GOT3 (cell line): ENCODE data around the gene SLC25A29.
"Not testable (repeated sequence)": the region's sequence is repeated elsewhere in the genome, so short reads cannot be mapped to it uniquely, and the experiment has no call there.

ENCODE experiments used
- DNase-seq: peaks from one replicate; lab custom pipeline; 2025; ENCODE audit warnings: mixed read lengths; lab: John Stamatoyannopoulos, UW

The SLC25A29 gene, protein sequence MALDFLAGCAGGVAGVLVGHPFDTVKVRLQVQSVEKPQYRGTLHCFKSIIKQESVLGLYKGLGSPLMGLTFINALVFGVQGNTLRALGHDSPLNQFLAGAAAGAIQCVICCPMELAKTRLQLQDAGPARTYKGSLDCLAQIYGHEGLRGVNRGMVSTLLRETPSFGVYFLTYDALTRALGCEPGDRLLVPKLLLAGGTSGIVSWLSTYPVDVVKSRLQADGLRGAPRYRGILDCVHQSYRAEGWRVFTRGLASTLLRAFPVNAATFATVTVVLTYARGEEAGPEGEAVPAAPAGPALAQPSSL

DNA sequence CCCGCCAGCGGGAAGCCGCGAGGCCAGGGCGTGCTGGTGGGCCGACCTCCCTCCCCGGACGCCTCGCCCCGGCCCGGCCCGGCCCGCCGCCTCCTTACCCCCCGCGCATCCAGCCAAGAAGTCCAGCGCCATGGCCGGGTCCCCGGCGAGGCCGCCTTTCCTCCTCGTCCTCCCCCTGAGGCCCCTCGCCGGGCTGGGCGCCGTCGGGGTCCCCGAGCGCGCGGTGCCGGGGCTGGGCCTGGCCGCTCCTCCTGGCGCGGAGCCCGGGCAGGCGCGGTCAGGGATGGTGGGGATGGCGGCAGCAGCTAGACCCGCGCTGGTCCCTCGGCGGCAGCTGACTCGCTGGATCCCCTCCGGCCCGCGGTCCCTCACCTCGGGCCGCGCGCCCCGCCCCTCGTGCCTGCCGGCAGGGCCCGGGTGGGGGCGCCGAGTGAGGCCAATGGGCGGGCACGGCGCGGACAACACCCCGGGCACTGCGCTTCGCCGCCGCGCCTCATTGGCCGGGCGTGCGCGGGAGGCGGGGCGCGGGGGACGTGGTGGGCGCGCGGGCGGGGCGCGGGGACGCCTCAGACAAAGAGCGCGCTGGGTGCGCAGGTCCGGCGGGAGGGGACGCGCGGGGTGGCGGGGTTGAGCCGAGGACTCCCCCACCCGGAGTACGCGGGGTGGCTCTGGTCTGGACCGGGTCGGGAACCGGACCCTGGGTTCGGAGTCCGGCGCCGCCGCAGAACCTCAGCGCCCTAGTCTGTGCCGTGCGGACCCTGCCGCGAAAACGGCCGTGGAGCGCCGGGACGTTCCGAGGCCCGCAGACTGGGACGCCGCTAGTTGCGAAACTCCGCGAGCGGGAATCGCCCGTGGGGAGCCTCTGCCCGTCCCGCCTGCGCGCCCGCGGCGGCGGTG is at the start of gene SLC25A29:
TSS of gene SLC25A29 (minus strand) at position 344 of the 897 bp plus-strand sequence. CDS start at position 132, 212 bp downstream.
- DNase-seq = peak; percentile 11

DNA sequence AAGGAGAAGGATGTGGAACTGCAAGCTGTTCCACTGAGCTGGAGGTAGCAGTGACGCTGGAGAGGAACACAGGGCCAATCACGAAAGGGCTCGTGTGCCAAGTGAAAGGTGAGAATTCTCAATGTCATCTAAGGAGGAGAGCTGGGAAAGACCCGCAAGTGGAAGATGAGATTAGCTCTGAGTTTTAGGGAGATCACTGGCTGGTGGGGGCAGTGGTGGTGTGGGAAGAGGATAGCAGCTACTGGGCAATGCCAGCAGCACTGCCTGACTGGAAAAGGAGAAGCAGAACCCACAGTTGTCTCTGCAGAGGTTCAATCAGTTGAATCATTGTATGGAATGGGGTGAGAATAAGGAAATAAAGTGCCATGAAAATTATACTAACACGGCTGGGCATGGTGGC is 44.7 kb upstream of the SLC25A29 start:
- DNase-seq = no peak

DNA sequence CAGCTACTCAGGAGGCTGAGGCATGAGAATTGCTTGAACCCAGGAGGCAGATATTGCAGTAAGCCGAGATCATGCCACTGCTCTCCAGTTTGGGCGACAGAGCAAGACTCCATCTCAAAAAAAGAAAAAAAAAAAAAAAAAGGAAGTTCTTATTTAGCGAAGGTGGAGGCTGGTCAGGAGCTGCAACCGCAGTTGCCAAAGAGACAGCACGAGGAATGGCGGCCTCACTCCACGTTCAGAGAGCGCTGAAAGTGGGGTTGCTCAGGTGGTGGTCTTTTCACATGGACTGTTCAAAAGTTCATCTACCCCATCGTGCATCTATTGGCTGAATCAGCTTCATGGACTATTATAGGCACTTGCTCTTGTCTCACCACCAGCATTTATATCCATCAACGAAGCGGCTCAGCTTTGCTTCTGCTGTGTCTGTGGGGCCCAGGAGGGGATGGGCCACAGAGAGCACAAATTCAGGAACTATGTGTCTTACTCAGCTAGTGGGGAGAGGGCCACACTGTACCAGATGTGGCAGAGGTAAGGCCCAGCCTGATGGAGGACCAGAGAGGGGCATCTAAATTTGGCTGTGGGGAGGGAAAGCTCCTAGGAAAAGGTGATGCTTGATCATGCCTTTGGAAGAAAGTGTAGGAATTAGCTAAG is 44.2 kb upstream of the SLC25A29 start:
- DNase-seq = no peak

DNA sequence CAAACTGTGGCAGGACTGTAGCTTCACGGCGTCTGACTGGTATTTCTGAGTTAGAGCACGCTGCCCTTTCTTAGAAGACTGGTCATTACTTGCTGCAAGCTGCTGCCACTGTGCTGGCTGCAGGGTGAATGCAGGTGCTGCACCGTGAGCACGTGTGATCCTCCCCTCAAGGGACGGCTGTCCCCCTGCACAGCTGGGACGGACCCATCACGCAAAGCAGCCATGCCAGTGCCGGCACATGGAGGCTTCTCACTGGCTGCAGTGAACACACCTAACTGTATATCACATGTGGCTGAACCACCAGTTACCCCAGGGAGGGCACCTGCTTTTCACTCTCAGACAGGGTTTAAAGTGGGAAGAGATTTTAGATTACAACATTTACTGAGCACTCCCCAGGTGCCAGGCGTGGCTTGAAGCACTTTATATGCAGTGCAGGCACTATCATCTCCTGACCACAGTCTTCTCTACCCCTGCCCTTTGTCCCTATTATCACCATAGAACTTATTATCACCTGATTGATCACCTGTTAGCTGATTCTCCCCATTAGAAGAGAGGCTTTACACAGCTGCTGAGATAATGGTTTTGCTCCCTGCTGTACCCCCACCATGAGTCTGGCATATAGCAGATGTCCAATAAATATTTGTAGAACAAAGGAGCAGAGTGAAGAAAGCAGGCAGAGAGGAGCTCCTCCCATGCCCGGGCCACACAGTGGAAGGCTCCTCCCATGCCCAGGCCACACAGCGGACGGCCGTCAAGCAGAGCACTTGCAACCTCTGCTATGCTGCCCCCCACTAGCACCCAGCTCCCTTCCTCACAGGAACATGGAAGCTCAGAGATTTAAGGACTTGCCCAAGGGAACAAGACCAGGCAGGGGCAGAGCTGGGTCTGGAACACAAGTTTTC is 42.8 kb upstream of the SLC25A29 start:
- DNase-seq = no peak

DNA sequence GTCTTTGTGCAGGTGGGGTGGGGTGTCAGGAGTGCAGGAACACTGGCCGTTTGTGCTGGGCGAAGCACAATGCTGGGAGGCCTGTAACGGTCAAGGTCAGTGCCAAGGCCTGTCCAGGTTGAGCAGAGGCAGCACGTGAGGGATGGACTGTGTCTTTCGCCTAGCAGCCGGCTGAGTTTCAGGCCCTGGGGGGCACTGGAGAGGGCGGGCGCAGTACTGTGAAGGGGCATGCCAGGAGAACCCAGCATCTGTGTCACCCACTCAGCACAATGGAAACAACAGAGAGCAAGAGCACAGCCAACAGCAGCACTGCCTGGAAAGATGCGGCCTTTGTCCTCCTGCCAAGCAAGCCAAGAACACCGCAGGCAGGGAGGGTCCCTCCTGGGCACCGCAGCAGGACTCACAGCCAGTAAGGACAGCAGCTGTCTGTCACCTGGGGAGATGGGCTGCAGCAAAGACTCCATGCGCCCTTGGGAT is 42.0 kb upstream of the SLC25A29 start:
- no peak for DNase-seq

DNA sequence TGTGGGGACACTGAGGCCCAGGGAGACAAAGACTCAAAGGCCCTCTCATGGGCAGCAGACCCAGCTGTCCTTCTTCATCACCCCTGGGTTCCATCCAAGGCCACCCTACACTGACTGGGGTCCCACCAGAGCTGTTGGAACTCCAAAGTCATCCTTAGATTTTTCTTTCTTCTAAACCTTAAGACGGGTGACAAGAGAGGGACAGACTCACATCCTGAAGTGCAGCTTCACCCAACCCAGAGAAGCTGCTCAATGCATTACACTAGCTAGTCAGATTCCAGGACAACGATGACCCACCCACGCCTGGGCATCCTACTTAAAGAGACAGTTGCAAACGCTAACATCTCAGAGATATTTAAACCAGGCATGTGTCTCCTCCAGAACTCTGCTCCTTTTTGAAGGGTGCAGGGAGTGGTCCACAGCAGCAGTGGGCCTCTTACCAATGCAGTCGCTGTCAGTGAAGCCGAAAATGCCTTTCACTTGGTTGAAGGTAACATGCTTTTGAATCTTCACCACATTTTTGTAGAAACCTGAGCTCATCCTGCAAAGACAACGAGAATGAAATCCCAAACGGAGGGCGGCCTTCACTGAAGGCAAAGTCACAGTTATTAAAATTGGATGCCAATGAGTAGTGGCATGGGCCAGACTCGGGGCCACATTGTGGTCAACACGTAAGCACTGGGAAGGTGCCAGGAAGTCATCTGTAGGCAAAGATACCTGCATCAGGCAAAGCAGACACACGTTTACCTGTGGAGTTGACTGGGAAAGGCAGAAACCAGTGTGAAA is 40.3 kb upstream of the SLC25A29 start:
- no peak for DNase-seq

DNA sequence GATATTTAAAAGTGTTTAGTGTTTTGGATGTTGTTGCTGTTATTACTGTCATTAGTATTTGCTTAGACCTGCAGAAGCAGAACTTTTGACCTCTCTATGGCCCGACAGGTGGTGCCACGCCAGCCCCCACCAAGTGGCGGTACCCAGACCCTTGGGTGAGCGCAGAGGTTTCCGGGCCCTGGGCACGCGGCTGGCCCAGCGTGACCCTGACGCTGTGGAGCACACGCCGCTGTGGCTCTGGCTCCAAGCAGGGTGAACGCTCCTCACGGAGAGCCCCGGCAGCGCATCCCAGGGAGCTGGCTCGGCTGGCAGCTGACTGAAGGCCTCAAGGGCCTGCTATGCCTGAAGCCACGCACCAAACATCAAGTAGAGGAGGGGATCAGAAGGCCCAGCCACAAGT is 39.5 kb upstream of the SLC25A29 start:
- DNase-seq = no peak

DNA sequence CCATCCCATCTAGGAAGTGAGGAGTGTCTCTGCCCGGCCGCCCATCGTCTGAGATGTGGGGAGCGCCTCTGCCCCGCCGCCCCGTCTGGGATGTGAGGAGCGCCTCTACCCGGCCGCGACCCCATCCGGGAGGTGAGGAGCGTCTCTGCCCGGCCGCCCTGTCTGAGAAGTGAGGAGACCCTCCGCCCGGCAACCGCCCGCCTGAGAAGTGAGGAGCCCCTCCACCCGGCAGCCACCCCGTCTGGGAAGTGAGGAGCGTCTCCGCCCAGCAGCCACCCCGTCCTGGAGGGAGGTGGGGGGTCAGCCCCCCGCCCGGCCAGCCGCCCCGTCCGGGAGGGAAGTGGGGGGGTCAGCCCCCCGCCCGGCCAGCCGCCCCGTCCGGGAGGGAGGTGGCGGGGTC is 38.4 kb upstream of the SLC25A29 start:
- not testable (repeated sequence) for DNase-seq

DNA sequence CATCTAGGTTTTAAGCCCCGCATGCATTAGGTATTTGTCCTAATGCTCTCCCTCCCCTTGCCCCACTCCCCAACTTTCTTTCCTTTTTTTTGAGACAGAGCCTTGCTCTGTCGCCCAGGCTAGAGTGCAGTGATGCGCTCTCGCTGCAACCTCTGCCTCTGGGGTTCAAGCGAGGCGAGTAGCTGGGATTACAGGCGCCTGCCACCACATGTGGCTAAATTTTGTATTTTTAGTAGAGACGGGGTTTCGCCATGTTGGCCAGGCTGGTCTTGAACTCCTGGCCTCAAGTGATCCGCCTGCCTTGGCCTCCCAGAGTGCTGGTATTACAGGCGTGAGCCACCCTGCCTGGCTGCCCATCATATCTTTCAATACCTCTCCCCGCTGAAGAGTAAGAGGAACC is 36.6 kb upstream of the SLC25A29 start:
- not testable (repeated sequence) for DNase-seq

DNA sequence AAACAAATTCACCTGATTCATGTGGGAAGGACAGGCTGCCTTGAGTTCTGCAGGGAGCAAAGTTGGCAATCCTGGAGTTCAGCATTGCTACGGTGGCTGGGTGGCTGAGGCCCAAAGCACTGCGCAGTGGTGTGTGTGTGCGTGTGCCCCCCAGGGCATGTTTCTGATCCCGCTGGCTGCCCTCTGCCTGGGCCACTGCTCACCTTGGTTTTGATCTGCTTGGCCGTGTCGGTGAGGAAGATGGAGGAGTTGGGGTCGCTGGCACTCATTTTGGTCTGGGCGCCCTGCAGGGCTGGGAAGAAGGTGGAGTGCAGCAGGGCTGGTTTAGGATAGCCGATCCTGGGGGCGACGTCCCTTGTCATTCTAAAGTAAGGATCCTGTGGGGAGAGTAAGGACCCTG is 36.0 kb upstream of the SLC25A29 start:
- DNase-seq = no peak

DNA sequence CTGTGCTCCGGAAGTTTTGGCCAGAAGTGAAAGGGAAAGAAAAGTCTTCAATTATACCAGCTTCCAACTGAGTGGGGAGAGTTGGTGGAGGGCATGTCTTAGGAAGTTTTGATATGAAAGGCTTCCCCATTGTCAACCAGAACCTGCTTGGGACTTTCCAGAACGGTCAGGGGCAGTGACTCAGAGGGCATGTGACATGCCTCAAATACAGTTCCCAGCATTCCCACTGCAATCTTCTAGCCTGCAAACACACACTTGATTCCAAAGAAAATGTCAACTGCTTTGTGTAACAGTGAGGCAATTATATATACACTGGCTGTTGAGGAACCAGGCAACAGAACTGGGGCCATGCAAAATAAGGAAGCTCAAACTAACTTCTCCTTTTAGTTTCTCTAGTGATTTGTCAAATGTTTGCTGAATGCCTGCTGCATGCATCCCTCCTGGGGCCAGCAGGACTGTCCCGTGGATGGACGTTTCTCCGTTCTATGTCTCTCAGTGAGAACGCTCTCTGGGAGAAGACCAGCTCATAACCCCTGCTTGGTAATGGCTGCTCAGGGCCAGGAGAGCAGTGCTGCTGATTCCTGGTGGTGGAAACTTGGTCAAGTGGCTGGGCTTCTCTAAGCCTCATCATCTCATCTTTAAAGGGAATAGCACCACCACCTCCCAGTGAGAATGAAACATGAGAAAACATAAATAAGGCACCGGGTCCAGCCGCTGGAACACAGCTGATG is 35.2 kb upstream of the SLC25A29 start:
- no peak for DNase-seq

DNA sequence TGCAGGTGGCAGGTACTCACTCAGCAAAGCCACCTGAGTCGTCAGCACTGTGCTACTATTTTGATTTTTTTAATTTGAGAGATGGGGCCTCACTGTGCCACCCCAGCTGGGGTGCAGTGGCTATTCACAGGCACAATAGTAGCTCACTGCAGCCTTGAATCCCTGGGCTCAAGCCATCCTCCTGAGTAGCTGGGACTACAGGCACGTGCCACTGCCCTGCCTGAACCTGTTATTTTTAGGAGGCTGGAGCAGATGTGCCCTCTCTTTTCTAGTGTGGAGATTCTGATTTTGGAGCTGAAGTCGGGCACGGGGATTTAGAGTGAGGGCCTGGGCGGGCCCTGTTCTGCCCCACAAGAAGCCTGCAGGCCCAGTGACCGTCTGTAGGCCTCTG is 34.2 kb upstream of the SLC25A29 start:
- no peak for DNase-seq

DNA sequence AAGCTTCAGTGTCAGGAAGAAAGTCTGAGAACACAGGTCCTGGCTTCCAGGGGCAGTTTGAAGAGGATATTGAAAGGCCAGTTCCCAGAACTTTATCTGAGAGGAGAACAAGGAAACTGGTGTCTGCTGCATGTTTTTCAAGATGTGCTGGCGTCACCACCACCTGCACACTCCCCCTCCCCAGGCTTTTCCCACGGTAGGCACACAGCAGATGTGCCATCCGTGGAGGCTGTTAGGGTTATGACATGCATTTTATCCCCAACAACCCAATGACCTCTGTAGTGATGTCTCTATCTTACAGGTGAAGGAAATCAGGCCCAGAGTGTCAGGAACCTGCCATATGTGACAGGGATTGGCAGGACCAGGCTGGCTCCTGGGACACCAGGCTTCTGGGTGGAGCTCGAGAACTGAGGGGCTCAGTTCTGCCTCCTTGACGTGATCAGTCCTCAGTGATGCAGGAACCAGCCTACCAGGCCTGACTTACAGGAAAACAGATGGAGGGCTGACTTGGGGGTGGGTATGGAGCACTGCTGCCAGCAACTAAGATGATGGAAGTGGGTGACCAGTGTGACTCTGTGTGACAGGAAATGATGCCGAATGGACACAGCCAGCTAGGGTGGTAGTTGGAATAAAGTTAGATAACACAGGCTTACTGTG is 33.6 kb upstream of the SLC25A29 start:
- DNase-seq = no peak

DNA sequence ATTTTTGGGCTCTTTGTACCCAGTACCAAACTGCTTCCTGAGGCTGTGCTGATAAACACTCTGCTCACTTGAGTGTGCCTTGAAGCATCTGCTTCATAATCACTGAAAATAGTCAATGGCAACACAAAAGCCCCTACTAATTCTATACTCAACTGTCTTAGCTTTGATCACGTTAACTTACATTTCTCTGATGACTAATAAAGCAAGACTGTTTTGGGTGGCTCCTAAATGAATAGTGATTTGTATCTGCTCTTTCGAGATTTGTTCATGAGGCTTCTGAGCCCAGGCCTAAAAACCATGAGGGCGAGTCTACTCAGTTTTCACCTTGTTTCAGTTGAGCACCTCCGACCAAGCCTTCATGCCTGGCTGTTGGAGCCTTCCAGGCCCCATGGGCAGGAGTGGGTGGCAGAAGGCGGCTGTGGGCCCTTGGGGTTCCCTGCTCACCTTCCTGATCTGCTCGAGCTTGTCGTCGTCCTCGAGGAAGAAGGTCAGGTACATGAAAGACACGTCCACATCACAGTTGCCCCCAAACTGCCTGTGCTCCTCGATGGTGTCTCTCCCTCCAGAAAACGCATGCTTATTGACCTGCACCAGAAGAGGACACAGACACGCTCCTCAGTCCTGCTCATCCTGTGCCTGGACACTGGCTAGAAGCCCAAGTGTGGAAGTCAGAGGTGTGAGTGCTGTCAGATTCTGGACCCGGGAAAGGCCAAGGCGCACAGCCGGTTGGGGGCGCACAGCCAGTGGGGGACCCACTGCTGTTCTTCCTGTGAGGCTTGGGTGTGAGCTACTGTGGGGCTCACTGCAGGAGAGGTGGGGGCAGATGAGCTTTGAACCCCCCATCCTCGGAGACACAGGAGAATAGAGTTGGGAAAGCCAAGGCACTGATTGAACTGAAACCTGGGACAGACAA is 30.6 kb upstream of the SLC25A29 start:
- no peak for DNase-seq

DNA sequence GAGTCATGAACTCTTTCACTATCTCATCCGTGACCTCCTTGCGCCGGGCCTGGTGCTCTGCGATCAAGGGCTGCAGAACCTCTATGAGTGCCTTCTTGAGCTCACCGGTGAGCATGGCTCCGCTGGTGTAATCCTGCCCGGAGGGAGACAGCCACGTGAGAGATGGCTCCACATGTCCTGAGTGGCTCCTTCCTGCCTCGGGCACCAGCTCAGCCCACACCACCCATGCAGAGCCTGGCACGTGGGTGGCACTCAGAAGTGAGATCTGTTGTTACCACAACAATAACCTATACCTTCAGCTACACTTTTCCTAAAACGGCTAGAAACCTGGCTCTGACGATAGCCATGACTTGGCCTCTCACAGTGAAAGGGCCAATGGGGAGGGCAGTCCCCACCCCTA is 28.7 kb upstream of the SLC25A29 start:
- DNase-seq = no peak

DNA sequence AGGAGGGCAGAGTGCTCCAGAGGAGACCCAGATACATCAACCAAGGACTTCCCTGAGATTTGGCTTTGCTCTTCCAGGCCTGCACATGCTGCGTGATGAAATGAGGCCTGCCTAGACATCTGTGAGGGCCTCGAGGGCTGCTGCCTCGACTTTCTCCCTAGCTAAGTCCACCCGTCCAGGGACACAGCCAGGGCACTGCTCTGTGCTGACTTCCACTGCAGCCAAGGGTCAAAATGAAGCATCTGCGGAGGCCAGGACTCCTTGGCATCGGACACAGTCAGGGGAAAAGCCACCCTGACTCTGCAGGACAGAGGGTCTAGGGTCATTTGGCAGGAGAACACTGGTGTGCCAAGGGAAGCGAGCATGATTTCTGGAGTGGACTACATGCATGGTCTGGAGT is 27.6 kb upstream of the SLC25A29 start:
- no peak for DNase-seq

DNA sequence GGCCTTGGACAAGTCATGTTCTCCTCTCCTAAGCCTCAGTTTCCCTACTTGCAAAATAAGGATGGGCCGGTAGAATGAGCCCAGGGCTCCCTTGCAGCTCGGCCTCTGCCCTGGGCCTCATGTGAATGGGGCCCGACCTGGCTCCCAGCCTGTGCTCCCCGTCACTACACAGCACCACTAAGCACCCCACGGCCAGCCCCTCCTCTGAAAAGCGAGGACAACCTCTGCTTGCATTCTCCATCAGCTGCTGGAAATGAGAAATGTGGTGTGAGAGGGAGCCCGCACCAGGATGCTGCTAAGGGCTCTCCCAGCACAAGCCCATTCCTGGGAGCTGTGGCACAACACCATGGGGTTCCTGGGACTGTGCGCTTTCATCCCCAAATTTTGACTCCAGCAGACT is 27.1 kb upstream of the SLC25A29 start:
- DNase-seq = no peak

DNA sequence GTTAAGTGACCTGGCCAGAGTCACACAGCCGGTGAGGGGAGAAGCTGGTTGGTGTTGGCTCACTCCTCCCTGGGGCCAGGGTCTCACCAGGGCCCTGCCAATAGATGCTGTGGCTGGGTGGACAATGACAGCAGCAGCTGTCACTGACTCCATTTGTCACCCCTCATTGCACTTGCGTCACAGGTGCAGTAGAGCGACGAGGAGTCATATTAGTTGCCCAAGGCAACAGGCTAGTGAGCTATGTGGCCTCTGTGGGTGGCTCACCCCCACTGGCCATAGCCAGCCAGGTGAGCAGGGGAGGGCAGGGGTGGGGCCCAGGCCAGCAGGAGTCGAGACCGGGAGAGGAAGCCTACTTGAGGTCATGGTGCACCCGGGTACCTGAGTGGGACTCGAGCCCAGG is 26.6 kb upstream of the SLC25A29 start:
- DNase-seq = no peak
